ENCODE data around the gene REV3L.
A peak's percentile ranks its signal among the peaks of the same experiment; 100 is the strongest.

The REV3L gene

GRCh38 chr6:111417181-111417585 lies 65.8 kb downstream of the REV3L start:
- H3K27ac Mint-ChIP-seq: no peak overlapping the region
- TF ChIP-seq CTCF (IDR thresholded peaks at IDR 0.05): no peak
- H3K27me3 Mint-ChIP-seq (ENCODE audit: low read depth, poor library complexity): no peaks in the 10 kb centered on the region
- H3K4me3 Mint-ChIP-seq: no peak overlapping the region
- H3K9me3 Mint-ChIP-seq: peaks cover 4% of the 10 kb centered on the region
- DNase-seq: no peak
- peaks cover 5% of the 10 kb centered on the region for H3K4me1 Mint-ChIP-seq
- H3K36me3 Mint-ChIP-seq (ENCODE audit: low read depth): peaks cover 7% of the 10 kb centered on the region

GRCh38 chr6:111416529-111416928 lies 66.5 kb downstream of the REV3L start:
- Mint-ChIP-seq H3K9me3 (no peaks in the 10 kb centered on the region), H3K36me3 (ENCODE audit: low read depth) (peaks cover under 1% of the 10 kb centered on the region), H3K27ac (no peak overlapping the region), H3K27me3 (ENCODE audit: low read depth, poor library complexity) (no peaks in the 10 kb centered on the region), H3K4me3 (no peak overlapping the region), H3K4me1 (peaks cover 5% of the 10 kb centered on the region)
- no peak for DNase-seq
- TF ChIP-seq CTCF (IDR thresholded peaks at IDR 0.05): no peak

- peaks cover 5% of the 10 kb centered on the region for H3K4me1 Mint-ChIP-seq
- TF ChIP-seq CTCF (IDR thresholded peaks at IDR 0.05): no peak
- peaks cover 16% of the 10 kb centered on the region for H3K36me3 Mint-ChIP-seq (ENCODE audit: low read depth)
- H3K4me3 Mint-ChIP-seq: no peak overlapping the region
- no peak overlapping the region for H3K27ac Mint-ChIP-seq
- DNase-seq: no peak
- no peaks in the 10 kb centered on the region for H3K9me3 Mint-ChIP-seq
- H3K27me3 Mint-ChIP-seq (ENCODE audit: low read depth, poor library complexity): no peaks in the 10 kb centered on the region
Observed at GRCh38 chr6:111414373-111414772, 68.6 kb downstream of the REV3L start.

- Mint-ChIP-seq H3K4me3 (no peak overlapping the region), H3K36me3 (ENCODE audit: low read depth) (peaks cover 32% of the 10 kb centered on the region), H3K9me3 (no peaks in the 10 kb centered on the region), H3K4me1 (no peaks in the 10 kb centered on the region), H3K27me3 (ENCODE audit: low read depth, poor library complexity) (no peaks in the 10 kb centered on the region), H3K27ac (peak overlapping the region; percentile 24)
- DNase-seq: no peak
- TF ChIP-seq CTCF (IDR thresholded peaks at IDR 0.05): no peak
Observed at GRCh38 chr6:111411978-111412566, 70.9 kb downstream of the REV3L start.

GRCh38 chr6:111411046-111411445 lies 72.0 kb downstream of the REV3L start:
- TF ChIP-seq CTCF (IDR thresholded peaks at IDR 0.05): no peak
- no peaks in the 10 kb centered on the region for H3K9me3 Mint-ChIP-seq
- DNase-seq: no peak

GRCh38 chr6:111410371-111410770 lies 72.6 kb downstream of the REV3L start:
- peaks cover 46% of the 10 kb centered on the region for H3K36me3 Mint-ChIP-seq (ENCODE audit: low read depth)
- H3K27me3 Mint-ChIP-seq (ENCODE audit: low read depth, poor library complexity): no peaks in the 10 kb centered on the region
- no peak for DNase-seq
- no peak overlapping the region for H3K27ac Mint-ChIP-seq
- no peak for TF ChIP-seq CTCF (IDR thresholded peaks at IDR 0.05)
- no peaks in the 10 kb centered on the region for H3K4me1 Mint-ChIP-seq
- H3K9me3 Mint-ChIP-seq: no peaks in the 10 kb centered on the region
- no peak overlapping the region for H3K4me3 Mint-ChIP-seq

More at GRCh38 chr6:111411046-111411445, 72.0 kb downstream of the REV3L start:
- Mint-ChIP-seq H3K4me1 (no peaks in the 10 kb centered on the region), H3K27me3 (ENCODE audit: low read depth, poor library complexity) (no peaks in the 10 kb centered on the region), H3K36me3 (ENCODE audit: low read depth) (peaks cover 40% of the 10 kb centered on the region), H3K27ac (peak overlapping the region; percentile 76), H3K4me3 (no peak overlapping the region)

All from nephron progenitor cell (in vitro differentiated cells).